HepG2 (cell line): ENCODE measurements around the gene OPA3. TPM values are rescaled to one million over a fixed set of nuclear protein-coding genes. Genes with fewer than 3 reads are reported as not detected.

Experiments
- ELF1 ChIP-seq: sonication (generic); formaldehyde crosslinking; IDR thresholded peaks from 2 replicates; pipeline ENCODE4 v1.4.0; 2020; ENCODE audit warnings: missing genetic modification reagents
- ETV6 ChIP-seq: sonication (generic); formaldehyde crosslinking; conservative IDR thresholded peaks from 2 replicates; pipeline ENCODE4 v1.4.0; 2020; ENCODE audit warnings: missing genetic modification reagents
- FUBP1 ChIP-seq: sonication (generic); formaldehyde crosslinking; IDR thresholded peaks from 2 replicates; pipeline ENCODE4 v1.5.1; 2020; ENCODE audit warnings: missing genetic modification reagents, mild to moderate bottlenecking, borderline replicate concordance
- MYNN ChIP-seq: sonication (generic); formaldehyde crosslinking; IDR thresholded peaks from 2 replicates; pipeline ENCODE4 v1.4.0; 2020; ENCODE audit warnings: mild to moderate bottlenecking, low read depth, missing genetic modification reagents
- SAP130 ChIP-seq: IDR thresholded peaks from 2 replicates; pipeline ENCODE4 v1.6.1; 2016; ENCODE audit warnings: low read depth
- SRF ChIP-seq: IDR thresholded peaks from 2 replicates; pipeline ENCODE4 v1.6.1; 2011; ENCODE audit warnings: mild to moderate bottlenecking, low read depth, low read length, moderate library complexity
- SSRP1 ChIP-seq: IDR thresholded peaks from 2 replicates; pipeline ENCODE4 v1.6.1; 2016; ENCODE audit warnings: control low read depth
- ZKSCAN1 ChIP-seq: fragments of 150-350 bp; IDR thresholded peaks from 2 replicates; pipeline ENCODE4 v1.6.1; 2014; ENCODE audit warnings: low read length
- ZNF530 ChIP-seq: sonication (generic); formaldehyde crosslinking; IDR thresholded peaks from 2 replicates; pipeline ENCODE4 v1.5.0; 2020; ENCODE audit warnings: low read depth, mild to moderate bottlenecking, missing genetic modification reagents
- ZNF574 ChIP-seq: sonication (generic); formaldehyde crosslinking; IDR thresholded peaks from 2 replicates; pipeline ENCODE4 v1.4.0; 2020; ENCODE audit warnings: missing genetic modification reagents
- ZNF598 ChIP-seq: sonication (generic); formaldehyde crosslinking; IDR thresholded peaks from 2 replicates; pipeline ENCODE4 v1.5.1; 2020; ENCODE audit warnings: mild to moderate bottlenecking, missing genetic modification reagents, borderline replicate concordance
- ZNF737 ChIP-seq: sonication (generic); formaldehyde crosslinking; IDR thresholded peaks from 2 replicates; pipeline ENCODE4 v1.5.0; 2020; ENCODE audit warnings: missing genetic modification reagents, mild to moderate bottlenecking, borderline replicate concordance
- ZNF768 ChIP-seq: sonication (generic); formaldehyde crosslinking; IDR thresholded peaks from 2 replicates; pipeline ENCODE4 v1.4.0; 2020; ENCODE audit warnings: missing genetic modification reagents
- ZNF777 ChIP-seq: sonication (generic); formaldehyde crosslinking; IDR thresholded peaks from 2 replicates; pipeline ENCODE4 v1.4.0; 2020; ENCODE audit warnings: missing genetic modification reagents
- polyA plus RNA-seq, 8 experiments: library from polyadenylated mRNA; depleted of rRNA in 3 of 8; stranded (reverse) in 7 of 8; unstranded in 1 of 8; fragments of >200 nt; fragmentation: Illumina TruSeq in 4 of 8; extraction: Trizol in 4 of 8; gene quantifications; 2 replicates each; pipeline versions ENCODE4 v1.2.1 to v1.2.3, GENCODE V29; 2011 to 2016; ENCODE audit warnings: low read depth in 4 of 8, missing spikeins in 1 of 8, mixed read lengths in 1 of 8; ENCODE audit not compliant: insufficient read depth in 1 of 8
- total RNA-seq, 5 experiments: library from RNA; depleted of rRNA; stranded (reverse); fragments of >200 nt; fragmentation: Illumina TruSeq; extraction: Trizol; gene quantifications; 2 replicates each; pipeline ENCODE4 v1.2.3, GENCODE V29; 2016; ENCODE audit warnings: low read depth in 1 of 5
- TF ChIP-seq, protein P1 (sequence below): sonication (generic); formaldehyde crosslinking; IDR thresholded peaks from 2 replicates; pipeline ENCODE4 v1.4.0; 2020; ENCODE audit warnings: missing genetic modification reagents
- TF ChIP-seq, protein P2 (sequence below): sonication (generic); formaldehyde crosslinking; IDR thresholded peaks from 2 replicates; pipeline ENCODE4 v1.8.0; 2022; ENCODE audit warnings: mild to moderate bottlenecking, missing genetic modification reagents; ENCODE audit not compliant: insufficient replicate concordance
- TF ChIP-seq, protein P3 (sequence below): sonication (generic); formaldehyde crosslinking; IDR thresholded peaks from 2 replicates; pipeline ENCODE4 v1.4.0; 2020; ENCODE audit warnings: missing genetic modification reagents, mild to moderate bottlenecking, borderline replicate concordance

OPA3 gene
- total and polyA plus RNA-seq, 2 of the 13 experiments (the other 11 are each of a cell fraction or from before 2014, with no cell fraction given) = 8.3 to 17.7 TPM

GRCh38 chr19:45508861-45509691 is 75.5 kb downstream of the OPA3 start (continued):
- TF ChIP-seq ZNF574 (CRISPR knock-in tag) = peak; percentile 42; the same call in 1 of the 2 replicates
- TF ChIP-seq SAP130 = peak; percentile 61
- TF ChIP-seq, protein P1, sequence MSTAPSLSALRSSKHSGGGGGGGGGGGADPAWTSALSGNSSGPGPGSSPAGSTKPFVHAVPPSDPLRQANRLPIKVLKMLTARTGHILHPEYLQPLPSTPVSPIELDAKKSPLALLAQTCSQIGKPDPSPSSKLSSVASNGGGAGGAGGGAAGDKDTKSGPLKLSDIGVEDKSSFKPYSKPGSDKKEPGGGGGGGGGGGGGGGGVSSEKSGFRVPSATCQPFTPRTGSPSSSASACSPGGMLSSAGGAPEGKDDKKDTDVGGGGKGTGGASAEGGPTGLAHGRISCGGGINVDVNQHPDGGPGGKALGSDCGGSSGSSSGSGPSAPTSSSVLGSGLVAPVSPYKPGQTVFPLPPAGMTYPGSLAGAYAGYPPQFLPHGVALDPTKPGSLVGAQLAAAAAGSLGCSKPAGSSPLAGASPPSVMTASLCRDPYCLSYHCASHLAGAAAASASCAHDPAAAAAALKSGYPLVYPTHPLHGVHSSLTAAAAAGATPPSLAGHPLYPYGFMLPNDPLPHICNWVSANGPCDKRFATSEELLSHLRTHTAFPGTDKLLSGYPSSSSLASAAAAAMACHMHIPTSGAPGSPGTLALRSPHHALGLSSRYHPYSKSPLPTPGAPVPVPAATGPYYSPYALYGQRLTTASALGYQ = 0 out of 2 replicates have a peak, but pooled peaks have one; percentile 1
- TF ChIP-seq ZKSCAN1 = no peak
- TF ChIP-seq ZNF598 (CRISPR knock-in tag) = no peak
- no peak for TF ChIP-seq ZNF777 (CRISPR knock-in tag)
- TF ChIP-seq ZNF737 (CRISPR knock-in tag) = no peak
- no peak for TF ChIP-seq ZNF530 (CRISPR knock-in tag)
- no peak for TF ChIP-seq ELF1 (CRISPR knock-in tag)
- TF ChIP-seq ETV6 (CRISPR knock-in tag) = no peak
- 0 out of 2 replicates have a peak, but pooled peaks have one; percentile 14 for TF ChIP-seq SSRP1
- TF ChIP-seq, protein P2, sequence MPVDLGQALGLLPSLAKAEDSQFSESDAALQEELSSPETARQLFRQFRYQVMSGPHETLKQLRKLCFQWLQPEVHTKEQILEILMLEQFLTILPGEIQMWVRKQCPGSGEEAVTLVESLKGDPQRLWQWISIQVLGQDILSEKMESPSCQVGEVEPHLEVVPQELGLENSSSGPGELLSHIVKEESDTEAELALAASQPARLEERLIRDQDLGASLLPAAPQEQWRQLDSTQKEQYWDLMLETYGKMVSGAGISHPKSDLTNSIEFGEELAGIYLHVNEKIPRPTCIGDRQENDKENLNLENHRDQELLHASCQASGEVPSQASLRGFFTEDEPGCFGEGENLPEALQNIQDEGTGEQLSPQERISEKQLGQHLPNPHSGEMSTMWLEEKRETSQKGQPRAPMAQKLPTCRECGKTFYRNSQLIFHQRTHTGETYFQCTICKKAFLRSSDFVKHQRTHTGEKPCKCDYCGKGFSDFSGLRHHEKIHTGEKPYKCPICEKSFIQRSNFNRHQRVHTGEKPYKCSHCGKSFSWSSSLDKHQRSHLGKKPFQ (CRISPR knock-in tag) = peak; percentile 26
- peak; percentile 75 for TF ChIP-seq SRF
- TF ChIP-seq FUBP1 (CRISPR knock-in tag) = no peak
- peak; percentile 40; the same call in 1 of the 2 replicates for TF ChIP-seq ZNF768 (CRISPR knock-in tag)
- no peak for TF ChIP-seq MYNN
- TF ChIP-seq, protein P3, sequence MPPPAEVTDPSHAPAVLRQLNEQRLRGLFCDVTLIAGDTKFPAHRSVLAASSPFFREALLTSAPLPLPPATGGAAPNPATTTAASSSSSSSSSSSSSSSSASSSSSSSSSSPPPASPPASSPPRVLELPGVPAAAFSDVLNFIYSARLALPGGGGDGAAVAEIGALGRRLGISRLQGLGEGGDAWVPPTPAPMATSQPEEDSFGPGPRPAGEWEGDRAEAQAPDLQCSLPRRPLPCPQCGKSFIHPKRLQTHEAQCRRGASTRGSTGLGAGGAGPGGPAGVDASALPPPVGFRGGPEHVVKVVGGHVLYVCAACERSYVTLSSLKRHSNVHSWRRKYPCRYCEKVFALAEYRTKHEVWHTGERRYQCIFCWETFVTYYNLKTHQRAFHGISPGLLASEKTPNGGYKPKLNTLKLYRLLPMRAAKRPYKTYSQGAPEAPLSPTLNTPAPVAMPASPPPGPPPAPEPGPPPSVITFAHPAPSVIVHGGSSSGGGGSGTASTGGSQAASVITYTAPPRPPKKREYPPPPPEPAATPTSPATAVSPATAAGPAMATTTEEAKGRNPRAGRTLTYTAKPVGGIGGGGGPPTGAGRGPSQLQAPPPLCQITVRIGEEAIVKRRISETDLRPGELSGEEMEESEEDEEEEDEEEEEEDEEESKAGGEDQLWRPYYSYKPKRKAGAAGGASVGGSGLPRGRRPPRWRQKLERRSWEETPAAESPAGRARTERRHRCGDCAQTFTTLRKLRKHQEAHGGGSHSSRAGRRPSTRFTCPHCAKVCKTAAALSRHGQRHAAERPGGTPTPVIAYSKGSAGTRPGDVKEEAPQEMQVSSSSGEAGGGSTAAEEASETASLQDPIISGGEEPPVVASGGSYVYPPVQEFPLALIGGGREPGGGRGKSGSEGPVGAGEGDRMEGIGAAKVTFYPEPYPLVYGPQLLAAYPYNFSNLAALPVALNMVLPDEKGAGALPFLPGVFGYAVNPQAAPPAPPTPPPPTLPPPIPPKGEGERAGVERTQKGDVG = no peak
